HL-60/S4 (cell line): ENCODE data around the gene ZFAND3.
"Not testable (repeated sequence)": the region's sequence is repeated elsewhere in the genome, so short reads cannot be mapped to it uniquely, and the experiment has no call there.

Source experiments
- in situ Hi-C: fragments of 300-500 bp; cut with MboI; formaldehyde crosslinking; loops from 2 replicates; pipeline ENCODE4 v1.14.3; 2022; ENCODE audit warnings: low sequenced_read_pairs

The ZFAND3 gene

GRCh38 chr6:37862430-37862829 lies 42.9 kb downstream of the ZFAND3 start:
- in situ Hi-C loops, result no loop called here

- in situ Hi-C loops, result no loop called here
Measured at GRCh38 chr6:37862992-37863391, 43.5 kb downstream of the ZFAND3 start.

GRCh38 chr6:37864250-37864649 lies 44.7 kb downstream of the ZFAND3 start:
- in situ Hi-C loops, result no loop called here

- in situ Hi-C loops, result no loop called here
Measured at GRCh38 chr6:37865504-37865903, 46.0 kb downstream of the ZFAND3 start.

- in situ Hi-C loops, result no loop called here
Measured at GRCh38 chr6:37866590-37867507, 47.3 kb downstream of the ZFAND3 start.

- in situ Hi-C loops, result no loop called here
Measured at GRCh38 chr6:37867756-37868446, 48.4 kb downstream of the ZFAND3 start.

- in situ Hi-C loops, result no loop called here
Measured at GRCh38 chr6:37868447-37868825, 48.9 kb downstream of the ZFAND3 start.

- in situ Hi-C loops, result no loop called here
Measured at GRCh38 chr6:37871616-37872372, 52.3 kb downstream of the ZFAND3 start.

GRCh38 chr6:37872373-37872745 lies 52.8 kb downstream of the ZFAND3 start:
- in situ Hi-C loops, result no loop called here

GRCh38 chr6:37874726-37875125 lies 55.2 kb downstream of the ZFAND3 start:
- in situ Hi-C loops, result no loop called here

GRCh38 chr6:37875561-37876309 lies 56.2 kb downstream of the ZFAND3 start:
- in situ Hi-C loops, result no loop called here

- in situ Hi-C loops, result no loop called here
Measured at GRCh38 chr6:37876843-37877242, 57.3 kb downstream of the ZFAND3 start.

- in situ Hi-C loops, result no loop called here
Measured at GRCh38 chr6:37877373-37878149, 58.0 kb downstream of the ZFAND3 start.

- in situ Hi-C loops, result no loop called here
Measured at GRCh38 chr6:37878150-37878710, 58.7 kb downstream of the ZFAND3 start.

GRCh38 chr6:37880602-37881001 lies 61.1 kb downstream of the ZFAND3 start:
- in situ Hi-C loops, result not testable (repeated sequence)

- in situ Hi-C loops, result no loop called here
Measured at GRCh38 chr6:37882292-37882691, 62.8 kb downstream of the ZFAND3 start.

GRCh38 chr6:37882724-37883413 lies 63.3 kb downstream of the ZFAND3 start:
- in situ Hi-C loops, result no loop called here

GRCh38 chr6:37884548-37884947 lies 65.0 kb downstream of the ZFAND3 start:
- in situ Hi-C loops, result no loop called here

- in situ Hi-C loops, result no loop called here
Measured at GRCh38 chr6:37889051-37889450, 69.5 kb downstream of the ZFAND3 start.
